ENCODE measurements around the gene SPCS3. TPM values are rescaled to one million over a fixed set of nuclear protein-coding genes. Genes with fewer than 3 reads are reported as not detected.

Gene SPCS3
- total and polyA plus RNA-seq, 2 of the 13 experiments (the other 11 are each of a cell fraction or from before 2014, with no cell fraction given) = 26.3 to 57.0 TPM

DNA sequence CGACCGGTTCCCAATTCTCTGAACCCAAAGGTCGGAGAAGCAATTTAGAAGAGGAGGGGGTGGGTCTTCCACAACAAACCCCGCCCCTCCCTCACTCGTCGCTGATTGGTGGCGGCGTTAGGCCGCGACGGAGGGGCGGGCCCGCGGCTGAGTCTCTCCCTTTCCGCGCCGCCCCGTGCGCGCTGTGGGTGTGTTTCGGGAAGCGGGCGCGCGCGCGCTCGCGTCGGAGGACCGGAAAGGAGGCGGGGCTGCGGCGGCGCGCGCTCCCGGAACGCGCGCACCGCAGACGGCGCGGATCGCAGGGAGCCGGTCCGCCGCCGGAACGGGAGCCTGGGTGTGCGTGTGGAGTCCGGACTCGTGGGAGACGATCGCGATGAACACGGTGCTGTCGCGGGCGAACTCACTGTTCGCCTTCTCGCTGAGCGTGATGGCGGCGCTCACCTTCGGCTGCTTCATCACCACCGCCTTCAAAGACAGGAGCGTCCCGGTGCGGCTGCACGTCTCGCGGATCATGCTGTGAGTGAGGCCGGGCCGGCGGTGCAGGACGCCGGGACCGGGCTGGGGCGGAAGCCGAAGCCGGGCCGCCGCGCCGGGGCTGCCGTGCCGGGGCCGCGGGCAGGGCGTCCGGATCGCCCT is at the start of gene SPCS3 (continued):
- no peak for TF ChIP-seq SP1 (IDR thresholded peaks at IDR 0.05)
- peak; percentile 89 for TF ChIP-seq SP1 (CRISPR knock-in tag; IDR thresholded peaks at IDR 0.05)
- no peak for TF ChIP-seq ZNF224 (CRISPR knock-in tag; IDR thresholded peaks at IDR 0.05)
- peak; percentile 62; the same call in 1 of the 2 replicates for TF ChIP-seq CREB1 (IDR thresholded peaks at IDR 0.05)
- no peak for TF ChIP-seq CREB1 (CRISPR knock-in tag; IDR thresholded peaks at IDR 0.05)
- TF ChIP-seq YY1 (IDR thresholded peaks at IDR 0.05; ENCODE audit: insufficient read depth, insufficient replicate concordance, low read depth, low read length) = peak; percentile 65
- no peak for TF ChIP-seq ZNF263 (CRISPR knock-in tag; IDR thresholded peaks at IDR 0.05)
- TF ChIP-seq SPEN (CRISPR knock-in tag; IDR thresholded peaks at IDR 0.05; ENCODE audit: low read depth) = peak; percentile 20; the same call in 1 of the 2 replicates
- TF ChIP-seq SMAD9 (CRISPR knock-in tag; IDR thresholded peaks at IDR 0.05) = no peak
- TF ChIP-seq SP5 (CRISPR knock-in tag; IDR thresholded peaks at IDR 0.05; ENCODE audit: borderline replicate concordance, low read depth) = peak; percentile 40
- TF ChIP-seq NCOA5 (CRISPR knock-in tag; IDR thresholded peaks at IDR 0.05) = no peak
- TF ChIP-seq GTF2F1 (IDR thresholded peaks at IDR 0.05; ENCODE audit: low read length) = no peak
- no peak for TF ChIP-seq ZNF782 (CRISPR knock-in tag; IDR thresholded peaks at IDR 0.05; ENCODE audit: borderline replicate concordance)
- peak; percentile 87 for TF ChIP-seq PHF8 (CRISPR knock-in tag; IDR thresholded peaks at IDR 0.05)
- TF ChIP-seq ESRRA (CRISPR knock-in tag; IDR thresholded peaks at IDR 0.05; ENCODE audit: low read depth) = peak; percentile 32; the same call in 1 of the 2 replicates
- no peak for TF ChIP-seq ZNF513 (CRISPR knock-in tag; conservative IDR thresholded peaks at IDR 0.05)
- TF ChIP-seq ZNF432 (CRISPR knock-in tag; IDR thresholded peaks at IDR 0.05; ENCODE audit: borderline replicate concordance) = no peak
- TF ChIP-seq, protein P1, sequence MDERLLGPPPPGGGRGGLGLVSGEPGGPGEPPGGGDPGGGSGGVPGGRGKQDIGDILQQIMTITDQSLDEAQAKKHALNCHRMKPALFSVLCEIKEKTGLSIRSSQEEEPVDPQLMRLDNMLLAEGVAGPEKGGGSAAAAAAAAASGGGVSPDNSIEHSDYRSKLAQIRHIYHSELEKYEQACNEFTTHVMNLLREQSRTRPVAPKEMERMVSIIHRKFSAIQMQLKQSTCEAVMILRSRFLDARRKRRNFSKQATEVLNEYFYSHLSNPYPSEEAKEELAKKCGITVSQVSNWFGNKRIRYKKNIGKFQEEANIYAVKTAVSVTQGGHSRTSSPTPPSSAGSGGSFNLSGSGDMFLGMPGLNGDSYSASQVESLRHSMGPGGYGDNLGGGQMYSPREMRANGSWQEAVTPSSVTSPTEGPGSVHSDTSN (CRISPR knock-in tag; IDR thresholded peaks at IDR 0.05) = no peak
- TF ChIP-seq HIC2 (CRISPR knock-in tag; IDR thresholded peaks at IDR 0.05; ENCODE audit: low read depth) = no peak
- no peak for TF ChIP-seq SYNCRIP (IDR thresholded peaks at IDR 0.05; ENCODE audit: insufficient read depth, low read depth, low read length)
- TF ChIP-seq ZNF777 (CRISPR knock-in tag; IDR thresholded peaks at IDR 0.05) = peak; percentile 91
- no peak for TF ChIP-seq ZNF570 (CRISPR knock-in tag; IDR thresholded peaks at IDR 0.05; ENCODE audit: borderline replicate concordance)
- TF ChIP-seq, protein P2, sequence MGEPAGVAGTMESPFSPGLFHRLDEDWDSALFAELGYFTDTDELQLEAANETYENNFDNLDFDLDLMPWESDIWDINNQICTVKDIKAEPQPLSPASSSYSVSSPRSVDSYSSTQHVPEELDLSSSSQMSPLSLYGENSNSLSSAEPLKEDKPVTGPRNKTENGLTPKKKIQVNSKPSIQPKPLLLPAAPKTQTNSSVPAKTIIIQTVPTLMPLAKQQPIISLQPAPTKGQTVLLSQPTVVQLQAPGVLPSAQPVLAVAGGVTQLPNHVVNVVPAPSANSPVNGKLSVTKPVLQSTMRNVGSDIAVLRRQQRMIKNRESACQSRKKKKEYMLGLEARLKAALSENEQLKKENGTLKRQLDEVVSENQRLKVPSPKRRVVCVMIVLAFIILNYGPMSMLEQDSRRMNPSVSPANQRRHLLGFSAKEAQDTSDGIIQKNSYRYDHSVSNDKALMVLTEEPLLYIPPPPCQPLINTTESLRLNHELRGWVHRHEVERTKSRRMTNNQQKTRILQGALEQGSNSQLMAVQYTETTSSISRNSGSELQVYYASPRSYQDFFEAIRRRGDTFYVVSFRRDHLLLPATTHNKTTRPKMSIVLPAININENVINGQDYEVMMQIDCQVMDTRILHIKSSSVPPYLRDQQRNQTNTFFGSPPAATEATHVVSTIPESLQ (CRISPR knock-in tag; conservative IDR thresholded peaks at IDR 0.05) = no peak
- TF ChIP-seq ZBTB2 (CRISPR knock-in tag; IDR thresholded peaks at IDR 0.05; ENCODE audit: low read depth) = peak; percentile 71
- no peak for TF ChIP-seq ZBTB7B (CRISPR knock-in tag; IDR thresholded peaks at IDR 0.05)

Data from HepG2 (cell line).